IPS-15b (cell line): Measurements from ENCODE around the gene HOOK2.

ENCODE experiments used
- H3K27me3 ChIP-seq: one replicate; pipeline ENCODE4 v1.6.1; 2013; ENCODE audit warnings: low read length; ENCODE audit not compliant: control insufficient read depth, insufficient read depth
- H3K36me3 ChIP-seq: one replicate; pipeline ENCODE4 v1.6.1; 2013; ENCODE audit warnings: low read length; ENCODE audit not compliant: control insufficient read depth, insufficient read depth
- H3K4me1 ChIP-seq: one replicate; pipeline ENCODE4 v1.6.1; 2013; ENCODE audit warnings: mild to moderate bottlenecking, low read length; ENCODE audit not compliant: control insufficient read depth, insufficient read depth
- H3K4me3 ChIP-seq: one replicate; pipeline ENCODE4 v1.5.1; 2013; ENCODE audit warnings: low read depth, low read length
- H3K9ac ChIP-seq: one replicate; pipeline ENCODE4 v1.6.1; 2013; ENCODE audit warnings: low read depth, mild to moderate bottlenecking, low read length
- H3K9me3 ChIP-seq: one replicate; pipeline ENCODE4 v1.6.1; 2013; ENCODE audit warnings: mild to moderate bottlenecking, low read length; ENCODE audit not compliant: control insufficient read depth, insufficient read depth

Gene HOOK2

GRCh38 chr19:12792051-12792852, 16.9 kb upstream of the HOOK2 start:
- Histone ChIP-seq H3K27me3 (peaks cover 3% of the 10 kb centered on the region), H3K4me1 (peaks cover 22% of the 10 kb centered on the region), H3K36me3 (no peaks in the 10 kb centered on the region), H3K9ac (peak overlapping the region; percentile 70), H3K4me3 (peak overlapping the region; percentile 87), H3K9me3 (no peaks in the 10 kb centered on the region)

GRCh38 chr19:12791345-12792050, 16.1 kb upstream of the HOOK2 start, which contains the start of gene JUNB:
TSS of gene JUNB (plus strand) at chr19:12791486. CDS start at chr19:12791772, 286 bp downstream.
- Histone ChIP-seq H3K9me3 (no peaks in the 10 kb centered on the region), H3K4me1 (peaks cover 22% of the 10 kb centered on the region), H3K27me3 (peaks cover 3% of the 10 kb centered on the region), H3K4me3 (peak within 1 kb of the TSS; percentile 87), H3K9ac (peak within 1 kb of the TSS; percentile 70), H3K36me3 (no peaks in the 10 kb centered on the region)

- H3K36me3 ChIP-seq, result no peaks in the 10 kb centered on the region
- H3K4me3 ChIP-seq, result peak overlapping the region; percentile 87
- no peaks in the 10 kb centered on the region for H3K9me3 ChIP-seq
- H3K27me3 ChIP-seq, result peaks cover 3% of the 10 kb centered on the region
- peaks cover 16% of the 10 kb centered on the region for H3K4me1 ChIP-seq
- H3K9ac ChIP-seq, result no peak overlapping the region
These were observed 15.4 kb upstream of the HOOK2 start for GRCh38 chr19:12790628-12791344.

- H3K4me1 ChIP-seq, result peaks cover 14% of the 10 kb centered on the region
These were observed 14.7 kb upstream of the HOOK2 start for GRCh38 chr19:12789904-12790619.

GRCh38 chr19:12789098-12789903, 13.9 kb upstream of the HOOK2 start:
- peak overlapping the region; percentile 53 for H3K4me3 ChIP-seq
- H3K36me3 ChIP-seq, result no peaks in the 10 kb centered on the region
- no peaks in the 10 kb centered on the region for H3K9me3 ChIP-seq
- no peak overlapping the region for H3K9ac ChIP-seq
- peaks cover 3% of the 10 kb centered on the region for H3K27me3 ChIP-seq
- peaks cover 15% of the 10 kb centered on the region for H3K4me1 ChIP-seq

More at GRCh38 chr19:12789904-12790619, 14.7 kb upstream of the HOOK2 start:
- peak overlapping the region; percentile 87 for H3K4me3 ChIP-seq
- no peak overlapping the region for H3K9ac ChIP-seq
- H3K27me3 ChIP-seq, result peaks cover 3% of the 10 kb centered on the region
- H3K9me3 ChIP-seq, result no peaks in the 10 kb centered on the region
- H3K36me3 ChIP-seq, result no peaks in the 10 kb centered on the region

GRCh38 chr19:12788682-12789097, 13.3 kb upstream of the HOOK2 start:
- Histone ChIP-seq H3K4me3 (peak overlapping the region; percentile 53), H3K27me3 (peaks cover 3% of the 10 kb centered on the region), H3K4me1 (peaks cover 14% of the 10 kb centered on the region), H3K9ac (no peak overlapping the region), H3K9me3 (no peaks in the 10 kb centered on the region), H3K36me3 (no peaks in the 10 kb centered on the region)

GRCh38 chr19:12788042-12788681, 12.8 kb upstream of the HOOK2 start:
- Histone ChIP-seq H3K9ac (no peak overlapping the region), H3K36me3 (no peaks in the 10 kb centered on the region), H3K27me3 (peaks cover 3% of the 10 kb centered on the region), H3K4me3 (no peak overlapping the region), H3K9me3 (no peaks in the 10 kb centered on the region), H3K4me1 (peaks cover 17% of the 10 kb centered on the region)

- H3K4me1 ChIP-seq, result peaks cover 17% of the 10 kb centered on the region
- no peak overlapping the region for H3K9ac ChIP-seq
- H3K4me3 ChIP-seq, result no peak overlapping the region
- H3K27me3 ChIP-seq, result peaks cover 3% of the 10 kb centered on the region
- no peaks in the 10 kb centered on the region for H3K36me3 ChIP-seq
- no peaks in the 10 kb centered on the region for H3K9me3 ChIP-seq
These were observed 12.1 kb upstream of the HOOK2 start for GRCh38 chr19:12787458-12787857.

GRCh38 chr19:12786952-12787351, 11.6 kb upstream of the HOOK2 start:
- Histone ChIP-seq H3K36me3 (no peaks in the 10 kb centered on the region), H3K4me3 (no peak overlapping the region), H3K9me3 (no peaks in the 10 kb centered on the region), H3K27me3 (peaks cover 3% of the 10 kb centered on the region), H3K9ac (no peak overlapping the region), H3K4me1 (peaks cover 17% of the 10 kb centered on the region)

GRCh38 chr19:12786141-12786870, 11.0 kb upstream of the HOOK2 start:
- Histone ChIP-seq H3K9me3 (no peaks in the 10 kb centered on the region), H3K4me1 (peaks cover 17% of the 10 kb centered on the region), H3K36me3 (no peaks in the 10 kb centered on the region), H3K4me3 (no peak overlapping the region), H3K9ac (no peak overlapping the region), H3K27me3 (peaks cover 3% of the 10 kb centered on the region)
